HepG2 (cell line): ENCODE results near the gene RAMP3. TPM values are rescaled to one million over a fixed set of nuclear protein-coding genes. Genes with fewer than 3 reads are reported as not detected.

Source experiments
- ATAC-seq: fragments of 200-7000 bp; cut with Tn5 transposase; 3 replicates; pipeline ENCODE4 v1.9.1; 2020; ENCODE audit warnings: mild to moderate bottlenecking, moderate library complexity
- BruUV-seq: library from RNA; stranded (reverse); fragments of 400-500 nt; replicated peaks from 2 replicates; lab custom pipeline; 2021; lab: Mats Ljungman, UMichigan
- CTCF ChIA-PET: fragments of 300-600 bp; formaldehyde crosslinking; extraction: SDS; loops from one replicate; lab custom pipeline; 2021; ENCODE audit warnings: low total read pairs, inconsistent platforms, low intra/inter-chr PET ratio; lab: Yijun Ruan, JAX
- POLR2A ChIA-PET: fragments of 350-600 bp; sonication (Branson Sonifier 250); formaldehyde crosslinking; loops from one replicate; lab custom pipeline; 2020; ENCODE audit warnings: antibody characterized with exemption, inconsistent platforms; lab: Yijun Ruan, JAX
- DNase-seq: peaks from one replicate; pipeline ENCODE4 v3.0.0-alpha.2; 2015; ENCODE audit warnings: low spot score
- FAIRE-seq: peaks from 3 replicates; lab custom pipeline; 2011; peaks lifted over from hg19 to GRCh38; lab: Jason Lieb, UNC
- H2AFZ ChIP-seq: one replicate; pipeline ENCODE4 v1.6.1; 2011; ENCODE audit warnings: low read length, inconsistent platforms
- H3K27ac ChIP-seq: fragments of 300-600 bp; 3 replicates; pipeline ENCODE4 v1.8.0; 2011; ENCODE audit warnings: mixed run types, mild to moderate bottlenecking, mixed read lengths, low read length, inconsistent platforms; ENCODE audit not compliant: insufficient read depth; ENCODE audit errors: extremely low read length
- H3K27me3 ChIP-seq, 2 experiments: fragments of 200-600 bp in 1 of 2; 2 replicates in 1 of 2; 3 replicates in 1 of 2; pipeline versions ENCODE4 v1.6.0 to v1.8.0; 2011; ENCODE audit warnings: low read length in 2 of 2, mild to moderate bottlenecking in 2 of 2, moderate library complexity in 2 of 2, inconsistent platforms in 1 of 2; ENCODE audit not compliant: insufficient read depth in 2 of 2, control insufficient read depth in 1 of 2
- H3K36me3 ChIP-seq, 2 experiments: fragments of 200-600 bp in 1 of 2; replicated peaks in 1 of 2; 2 replicates in 1 of 2; 3 replicates in 1 of 2; pipeline versions ENCODE4 v1.5.1 to v1.8.0; 2011; ENCODE audit warnings: low read length in 2 of 2, inconsistent platforms in 1 of 2; ENCODE audit not compliant: insufficient read depth in 2 of 2, control insufficient read depth in 1 of 2
- H3K4me1 ChIP-seq: 2 replicates; pipeline ENCODE4 v1.5.1; 2012; ENCODE audit warnings: low read length, inconsistent platforms; ENCODE audit not compliant: insufficient read depth
- H3K4me2 ChIP-seq: 2 replicates; pipeline ENCODE4 v1.6.0; 2011; ENCODE audit warnings: low read depth, low read length, inconsistent platforms
- H3K4me3 ChIP-seq, 3 experiments: fragments of 200-600 bp in 1 of 3; sonication (generic), shearing (Covaris generic) in 1 of 3; replicated peaks in 1 of 3; 2 replicates each; pipeline ENCODE4 v1.5.1; 2011 to 2016; ENCODE audit warnings: low read length in 3 of 3, inconsistent platforms in 2 of 3, low read depth in 2 of 3, mild to moderate bottlenecking in 2 of 3, control low read depth in 1 of 3, mixed read lengths in 1 of 3; ENCODE audit not compliant: insufficient read depth in 1 of 3
- H3K79me2 ChIP-seq: one replicate; pipeline ENCODE4 v1.6.1; 2011; ENCODE audit warnings: low read length, inconsistent platforms; ENCODE audit not compliant: insufficient read depth
- H3K9ac ChIP-seq: 2 replicates; pipeline ENCODE4 v1.6.0; 2011; ENCODE audit warnings: mild to moderate bottlenecking, low read depth, low read length, inconsistent platforms; ENCODE audit not compliant: insufficient read depth
- H3K9me3 ChIP-seq: 2 replicates; pipeline ENCODE4 v1.5.1; 2012; ENCODE audit warnings: mild to moderate bottlenecking, low read length
- H4K20me1 ChIP-seq: 2 replicates; pipeline ENCODE4 v1.6.0; 2011; ENCODE audit warnings: inconsistent platforms, mild to moderate bottlenecking, low read length, moderate library complexity; ENCODE audit not compliant: insufficient read depth
- FOXJ3 ChIP-seq: sonication (generic); formaldehyde crosslinking; IDR thresholded peaks from 2 replicates; pipeline ENCODE4 v1.4.0; 2020; ENCODE audit warnings: missing genetic modification reagents, mild to moderate bottlenecking, borderline replicate concordance
- FOXM1 ChIP-seq: sonication (generic); formaldehyde crosslinking; IDR thresholded peaks from 2 replicates; pipeline ENCODE4 v1.5.0; 2020; ENCODE audit warnings: missing genetic modification reagents
- FUBP1 ChIP-seq: sonication (generic); formaldehyde crosslinking; IDR thresholded peaks from 2 replicates; pipeline ENCODE4 v1.5.1; 2020; ENCODE audit warnings: missing genetic modification reagents, mild to moderate bottlenecking, borderline replicate concordance
- HCFC1 ChIP-seq: fragments of 150-350 bp; IDR thresholded peaks from 2 replicates; pipeline ENCODE4 v1.6.1; 2014; ENCODE audit warnings: low read depth, low read length
- HMGA1 ChIP-seq: sonication (generic); formaldehyde crosslinking; conservative IDR thresholded peaks from 2 replicates; pipeline ENCODE4 v1.4.0; 2020; ENCODE audit warnings: missing genetic modification reagents
- KDM2A ChIP-seq: sonication (generic); formaldehyde crosslinking; IDR thresholded peaks from 2 replicates; pipeline ENCODE4 v1.4.0; 2020; ENCODE audit warnings: low read depth, missing genetic modification reagents, borderline replicate concordance
- MIER3 ChIP-seq: IDR thresholded peaks from 2 replicates; pipeline ENCODE4 v1.6.1; 2016; ENCODE audit warnings: missing compliant biosample characterization, borderline replicate concordance
- MNT ChIP-seq: fragments of 450-650 bp; IDR thresholded peaks from 2 replicates; pipeline ENCODE4 v1.6.1; 2016
- NFIB ChIP-seq: sonication (generic); formaldehyde crosslinking; IDR thresholded peaks from 2 replicates; pipeline ENCODE4 v1.9.0; 2021; ENCODE audit warnings: missing genetic modification reagents, mild to moderate bottlenecking, borderline replicate concordance
- RORA ChIP-seq: sonication (generic); formaldehyde crosslinking; IDR thresholded peaks from 2 replicates; pipeline ENCODE4 v1.5.0; 2020; ENCODE audit warnings: mild to moderate bottlenecking, missing genetic modification reagents, moderate library complexity
- TGIF2 ChIP-seq: IDR thresholded peaks from 2 replicates; pipeline ENCODE4 v1.6.1; 2016; ENCODE audit warnings: control low read depth, missing compliant biosample characterization
- ZFP37 ChIP-seq: sonication (generic); formaldehyde crosslinking; IDR thresholded peaks from 2 replicates; pipeline ENCODE4 v1.4.0; 2020; ENCODE audit warnings: missing genetic modification reagents, borderline replicate concordance
- ZNF180 ChIP-seq: sonication (generic); formaldehyde crosslinking; IDR thresholded peaks from 2 replicates; pipeline ENCODE4 v1.4.0; 2020; ENCODE audit warnings: low read depth, missing genetic modification reagents, borderline replicate concordance
- ZNF546 ChIP-seq: sonication (generic); formaldehyde crosslinking; conservative IDR thresholded peaks from 2 replicates; pipeline ENCODE4 v1.8.1; 2023; ENCODE audit warnings: mild to moderate bottlenecking, missing genetic modification reagents
- ZNF670 ChIP-seq: sonication (generic); formaldehyde crosslinking; IDR thresholded peaks from 2 replicates; pipeline ENCODE4 v1.8.0; 2022; ENCODE audit warnings: mild to moderate bottlenecking, missing genetic modification reagents, borderline replicate concordance
- ZNF761 ChIP-seq: sonication (generic); formaldehyde crosslinking; conservative IDR thresholded peaks from 2 replicates; pipeline ENCODE4 v1.4.0; 2020; ENCODE audit warnings: mild to moderate bottlenecking, missing genetic modification reagents
- ZNF841 ChIP-seq: sonication (generic); formaldehyde crosslinking; IDR thresholded peaks from 2 replicates; pipeline ENCODE4 v1.8.1; 2023; ENCODE audit warnings: missing genetic modification reagents, borderline replicate concordance
- WGBS: methylation state at CpG from one replicate; pipeline ENCODE4 v1.1.6; 2017; ENCODE audit warnings: low lambda C conversion rate; 5-methylcytosine and 5-hydroxymethylcytosine counted together
- in situ Hi-C: cut with HindIII; loops from 2 replicates; pipeline ENCODE4 v1.10.0; 2017; ENCODE audit warnings: low pct_unique_long_range_greater_than_20kb; ENCODE audit not compliant: extremely low pct_ligation_motif_present
- intact Hi-C: fragments of 100-400 bp; cut with micrococcal nuclease; formaldehyde crosslinking; loops from one replicate; pipeline ENCODE4 v1.10.0; 2022; ENCODE audit not compliant: unreplicated experiment
- polyA plus RNA-seq, 8 experiments: library from polyadenylated mRNA; depleted of rRNA in 3 of 8; stranded (reverse) in 7 of 8; unstranded in 1 of 8; fragments of >200 nt; fragmentation: Illumina TruSeq in 4 of 8; extraction: Trizol in 4 of 8; gene quantifications; 2 replicates each; pipeline versions ENCODE4 v1.2.1 to v1.2.3, GENCODE V29; 2011 to 2016; ENCODE audit warnings: low read depth in 4 of 8, missing spikeins in 1 of 8, mixed read lengths in 1 of 8; ENCODE audit not compliant: insufficient read depth in 1 of 8
- total RNA-seq, 5 experiments: library from RNA; depleted of rRNA; stranded (reverse); fragments of >200 nt; fragmentation: Illumina TruSeq; extraction: Trizol; gene quantifications; 2 replicates each; pipeline ENCODE4 v1.2.3, GENCODE V29; 2016; ENCODE audit warnings: low read depth in 1 of 5

The RAMP3 gene
- total and polyA plus RNA-seq, 2 of the 13 experiments (the other 11 are each of a cell fraction or from before 2014, with no cell fraction given) = not detected

GRCh38 chr7:45203036-45203435 lies 45.4 kb downstream of the RAMP3 start (continued):
- TF ChIP-seq HMGA1 (CRISPR knock-in tag) (no peak), RORA (no peak), NFIB (CRISPR knock-in tag) (no peak)

DNA sequence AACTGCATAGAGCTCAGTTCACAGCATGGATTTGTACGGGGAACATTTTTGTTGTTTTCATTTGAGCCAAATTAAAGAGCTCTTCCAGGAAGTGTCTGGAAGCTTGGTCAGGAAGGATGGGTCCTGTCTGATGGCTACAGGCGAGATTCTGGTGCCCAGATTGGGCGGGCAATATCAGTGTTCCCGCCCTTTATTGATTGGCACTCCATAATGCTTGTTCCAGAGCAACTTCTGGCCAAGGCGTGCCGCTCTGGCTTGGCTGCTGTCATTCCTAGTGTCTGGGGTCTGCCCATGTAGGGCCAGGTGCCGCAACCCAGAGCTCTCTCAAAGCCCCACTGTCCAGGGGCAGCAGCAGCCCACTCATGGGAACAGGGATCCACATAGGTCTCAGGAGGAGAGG lies 45.9 kb downstream of the RAMP3 start:
- H3K4me1 ChIP-seq = no peaks in the 10 kb centered on the region
- H3K36me3 ChIP-seq = no peaks in the 10 kb centered on the region
- no peak for TF ChIP-seq FOXJ3 (CRISPR knock-in tag)
- TF ChIP-seq HCFC1 = no peak
- no peak for TF ChIP-seq FUBP1 (CRISPR knock-in tag)
- TF ChIP-seq ZNF841 (CRISPR knock-in tag) = no peak
- TF ChIP-seq FOXM1 (CRISPR knock-in tag) = no peak
- TF ChIP-seq ZNF761 (CRISPR knock-in tag) = no peak
- no peak for TF ChIP-seq TGIF2
- TF ChIP-seq ZNF670 (CRISPR knock-in tag) = no peak
- TF ChIP-seq ZNF546 = no peak
- TF ChIP-seq MIER3 (CRISPR knock-in tag) = no peak
- no peak for TF ChIP-seq KDM2A (CRISPR knock-in tag)
- no peak for TF ChIP-seq ZNF180 (CRISPR knock-in tag)
- TF ChIP-seq ZFP37 = no peak
- TF ChIP-seq MNT = no peak
- H3K27ac ChIP-seq = no peak overlapping the region
- H3K9me3 ChIP-seq = no peaks in the 10 kb centered on the region
- peaks cover 4 to 18% of the 10 kb centered on the region in 2 experiments; a peak in 3 of 5 replicates for H3K27me3 ChIP-seq
- no peaks in the 10 kb centered on the region for H4K20me1 ChIP-seq
- no peak overlapping the region for H2AFZ ChIP-seq
- no TSS peak for BruUV-seq
- no peak overlapping the region for H3K4me2 ChIP-seq
- in situ Hi-C loops (no loop called here), intact Hi-C loops (no loop called here)
- no peak overlapping the region for H3K9ac ChIP-seq
- ChIA-PET POLR2A (no interaction called here), CTCF (no interaction called here)
- 33% methylated on average over 4 of the region's 7 CpGs for WGBS
- H3K4me3 ChIP-seq = no peak overlapping the region
- DNase-seq (no peak), FAIRE-seq (no peak), ATAC-seq (no peak)
- no peaks in the 10 kb centered on the region for H3K79me2 ChIP-seq
